NCI-H82 treated with DMSO at 0.1 percent for 48 hours (cell line): ENCODE measurements around the gene GFY.
"Not testable (repeated sequence)": the region's sequence is repeated elsewhere in the genome, so short reads cannot be mapped to it uniquely, and the experiment has no call there.

Source experiments
- DNase-seq: peaks from one replicate; lab custom pipeline; 2025; ENCODE audit not compliant: unreplicated experiment; lab: John Stamatoyannopoulos, UW

The GFY gene

DNA sequence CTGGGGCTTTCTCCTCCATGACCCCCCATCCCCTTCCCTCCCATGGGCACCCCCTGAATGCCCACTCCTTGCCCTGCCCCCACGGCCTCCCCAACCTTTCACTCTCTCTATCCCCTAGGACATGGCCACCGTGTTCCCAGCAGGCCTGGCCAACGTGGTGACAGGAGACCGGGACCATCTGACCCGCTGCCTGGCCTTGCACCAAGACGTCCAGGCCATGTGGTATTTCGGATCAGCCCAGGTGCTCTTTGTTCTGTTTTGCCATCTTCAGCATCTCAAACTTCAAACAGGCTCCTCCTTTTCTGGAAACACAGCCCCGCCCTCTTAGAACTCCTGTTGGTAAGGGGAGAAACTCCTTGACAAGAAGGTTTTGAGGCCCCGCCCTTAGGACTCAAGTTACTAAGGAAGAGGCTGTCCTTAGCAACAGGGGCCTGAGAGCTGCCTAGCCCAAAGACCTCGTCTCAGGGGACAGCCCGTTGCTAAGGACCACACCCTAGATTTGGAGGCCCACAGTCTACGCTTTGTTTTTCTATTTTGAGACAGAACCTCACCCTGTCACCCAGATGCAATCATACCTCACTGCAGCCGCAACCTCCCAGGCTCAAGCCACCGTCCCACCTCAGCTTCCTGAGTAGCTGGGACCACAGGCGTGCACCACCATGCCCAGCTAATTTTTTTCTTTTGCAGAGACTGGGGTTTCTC, 43.7 kb downstream of the GFY start:
- no peak for DNase-seq

DNA sequence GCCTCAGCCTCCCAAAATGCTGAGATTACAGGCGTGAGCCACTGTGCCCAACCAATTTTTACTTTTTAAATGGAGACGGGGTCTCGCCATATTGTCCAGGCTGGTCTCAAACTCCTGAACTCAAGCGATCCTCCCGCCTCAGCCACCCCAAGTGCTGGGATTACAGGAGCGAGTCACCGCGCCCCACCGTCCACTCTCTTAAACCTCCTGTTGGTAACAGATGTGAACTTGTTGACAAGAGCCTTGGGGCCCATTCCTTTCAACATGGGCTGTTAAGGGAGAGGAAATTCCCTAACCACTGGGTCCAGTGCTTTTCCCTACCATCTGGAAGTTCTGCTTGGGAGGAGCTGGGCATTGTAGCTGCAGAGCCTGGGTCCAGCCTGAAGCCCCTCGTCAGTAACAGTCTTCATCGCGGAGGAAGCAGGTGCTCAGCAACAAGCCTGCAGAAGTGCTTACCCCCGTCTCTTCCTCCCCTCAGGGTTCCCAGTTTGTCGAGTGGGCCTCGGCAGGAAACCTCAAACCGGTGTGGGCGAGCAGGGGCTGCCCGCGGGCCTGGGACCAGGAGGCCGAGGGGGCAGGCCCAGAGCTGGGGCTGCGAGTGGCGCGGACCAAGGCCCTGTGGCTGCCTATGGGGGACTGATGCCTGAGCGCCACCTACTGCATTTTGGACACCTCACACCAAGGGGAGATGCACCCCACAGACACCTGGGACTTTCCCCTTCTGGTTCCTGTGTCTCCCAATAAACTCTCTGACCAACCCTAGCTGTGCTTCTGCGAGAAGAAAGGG, 44.8 kb downstream of the GFY start:
- DNase-seq, result no peak

DNA sequence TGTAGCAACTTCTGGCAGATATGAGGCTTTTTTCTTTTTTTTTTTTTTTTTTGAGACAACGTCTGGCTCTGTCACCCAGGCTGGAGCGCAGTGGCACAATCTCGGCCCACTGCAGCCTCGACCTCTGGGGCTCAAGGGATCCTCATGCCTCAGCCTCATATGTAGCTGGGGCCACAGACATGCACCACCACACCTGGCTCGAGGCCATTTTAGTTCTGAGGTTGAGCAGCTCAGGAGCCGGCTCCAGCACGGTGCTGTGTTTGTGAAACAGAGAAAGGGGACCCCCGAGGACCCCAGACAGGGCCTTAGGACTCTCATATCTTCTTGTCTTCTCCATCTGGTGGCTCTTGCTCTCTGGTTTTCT, 45.4 kb downstream of the GFY start:
- no peak for DNase-seq

GRCh38 chr19:49472936-49473335, 47.7 kb downstream of the GFY start:
- DNase-seq, result no peak

DNA sequence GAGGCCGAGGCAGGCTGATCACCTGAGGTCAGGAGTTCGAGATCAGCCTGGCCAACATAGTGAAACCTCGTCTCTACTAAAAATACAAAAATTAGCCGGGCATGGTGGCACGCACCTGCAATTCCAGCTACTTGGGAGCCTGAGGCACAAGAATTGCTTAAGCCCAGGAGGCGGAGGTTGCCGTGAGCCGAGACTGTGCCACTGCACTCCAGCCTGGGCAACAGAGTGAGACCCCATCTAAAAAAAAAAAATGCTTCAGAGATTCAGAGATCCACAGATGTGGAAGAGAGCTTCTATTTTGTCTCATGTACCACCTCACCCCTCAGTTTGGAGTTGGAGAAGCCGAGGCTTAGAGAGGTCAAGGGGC, 48.3 kb downstream of the GFY start:
- not testable (repeated sequence) for DNase-seq

DNA sequence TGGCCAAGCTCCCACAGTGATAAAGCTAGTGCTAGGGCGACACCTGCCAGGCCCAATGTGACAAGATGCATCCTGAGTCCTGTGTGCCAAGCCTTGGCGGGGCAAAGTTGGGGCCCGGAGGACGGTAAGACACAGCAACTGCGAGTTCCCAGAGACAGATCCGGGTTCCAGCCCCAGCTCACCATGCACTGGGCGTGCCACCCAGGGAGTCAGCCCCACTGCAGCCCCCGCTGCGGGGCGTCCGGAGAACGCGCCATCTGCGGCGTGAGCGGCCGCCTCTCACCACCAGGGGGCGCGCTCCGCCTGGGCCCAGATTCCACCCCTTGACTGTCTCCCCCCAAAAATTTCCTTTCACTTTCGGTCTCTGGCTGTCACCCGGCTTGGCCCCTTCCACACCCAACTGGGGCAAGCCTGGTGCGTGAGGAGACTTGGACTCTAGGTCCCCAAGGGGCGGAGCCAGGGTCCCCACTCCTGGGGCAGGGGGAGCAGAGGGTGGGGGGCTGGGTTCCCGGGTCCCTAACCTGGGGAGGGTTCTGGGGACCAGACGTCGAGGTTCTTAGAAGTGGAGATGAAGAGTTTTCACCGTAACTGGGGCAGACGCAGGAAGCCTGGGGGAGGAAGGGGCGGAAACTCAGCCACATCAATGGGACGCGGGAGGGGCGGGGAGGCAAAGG, 48.8 kb downstream of the GFY start, which contains the start of gene FLT3LG:
Gene FLT3LG (plus strand): TSS at position 348 of the 674 bp plus-strand sequence. CDS start 425 bp downstream, outside the sequence.
- DNase-seq, result peak; percentile 36

GRCh38 chr19:49474542-49474924, 49.3 kb downstream of the GFY start:
- no peak for DNase-seq

DNA sequence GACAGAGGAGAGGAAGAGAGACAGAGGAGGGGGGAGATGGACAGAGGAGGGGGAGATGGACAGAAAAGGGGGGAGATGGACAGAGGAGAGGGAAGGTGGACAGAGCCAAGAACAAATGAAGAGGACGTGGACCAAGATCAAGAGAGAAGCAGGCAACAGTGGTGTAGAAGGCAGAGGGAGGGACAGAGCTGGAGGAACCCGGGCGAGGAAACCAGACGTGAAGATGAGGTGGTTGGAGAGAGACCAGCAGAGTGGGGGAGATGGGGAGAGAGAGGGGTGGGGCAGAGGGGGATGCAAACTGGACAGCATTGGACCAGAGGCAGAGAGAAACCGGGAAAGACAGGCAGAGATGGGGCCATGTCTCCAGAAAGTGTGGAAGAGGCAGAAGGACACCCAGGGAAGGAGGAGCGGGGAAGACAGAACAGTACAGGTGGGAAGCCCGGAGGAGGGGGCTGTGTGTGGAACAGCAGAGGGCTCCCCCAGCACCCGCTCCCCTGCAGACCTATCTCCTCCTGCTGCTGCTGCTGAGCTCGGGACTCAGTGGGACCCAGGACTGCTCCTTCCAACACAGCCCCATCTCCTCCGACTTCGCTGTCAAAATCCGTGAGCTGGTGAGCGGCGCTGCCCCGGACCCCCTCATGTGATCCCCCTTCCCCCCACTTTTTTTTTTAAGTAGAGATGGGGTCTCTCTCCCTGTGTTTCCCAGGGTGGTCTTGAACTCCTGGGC, 50.2 kb downstream of the GFY start:
- no peak for DNase-seq

DNA sequence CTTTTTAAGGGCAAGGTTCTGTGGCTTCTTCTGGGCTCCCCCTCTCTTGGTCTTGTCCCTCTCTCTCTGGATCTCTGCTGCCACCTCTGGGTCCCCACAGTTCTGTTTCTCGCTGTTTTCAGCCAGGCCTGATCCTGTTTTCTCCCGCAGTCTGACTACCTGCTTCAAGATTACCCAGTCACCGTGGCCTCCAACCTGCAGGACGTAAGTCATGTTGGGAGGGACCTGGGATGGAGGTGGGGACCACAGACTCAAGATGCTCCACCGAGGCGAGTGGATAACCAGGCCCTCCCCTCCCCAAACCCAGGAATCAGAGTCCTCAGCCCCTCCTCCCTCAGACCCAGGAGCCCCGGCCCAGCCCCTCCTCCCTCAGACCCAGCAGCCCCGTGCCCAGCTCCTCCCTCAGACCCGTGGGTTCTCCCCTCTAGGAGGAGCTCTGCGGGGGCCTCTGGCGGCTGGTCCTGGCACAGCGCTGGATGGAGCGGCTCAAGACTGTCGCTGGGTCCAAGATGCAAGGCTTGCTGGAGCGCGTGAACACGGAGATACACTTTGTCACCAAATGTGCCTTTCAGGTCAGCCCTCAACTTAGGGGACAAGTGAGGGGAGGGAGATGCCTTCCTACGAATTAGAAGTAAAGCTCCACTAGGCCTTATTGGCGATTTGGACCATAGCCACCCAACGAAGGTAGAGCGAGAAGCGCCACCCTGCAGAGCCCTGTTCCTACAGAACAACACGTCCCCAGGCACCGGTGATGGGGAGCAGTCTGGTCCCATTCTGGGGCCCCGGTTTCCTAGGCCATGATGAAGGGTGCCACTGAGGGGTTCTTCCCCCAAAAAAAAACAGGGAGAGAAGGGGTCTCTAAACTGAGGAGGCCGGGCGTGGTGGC, 51.0 kb downstream of the GFY start:
- DNase-seq, result peak; percentile 61
